GM19468 (cell line): ENCODE results near the gene TBC1D3B.
"Not testable (repeated sequence)": the region's sequence is repeated elsewhere in the genome, so short reads cannot be mapped to it uniquely, and the experiment has no call there.

Source experiments
- ATAC-seq: cut with Tn5 transposase; IDR thresholded peaks from one replicate; pipeline ENCODE4 v1.9.1; 2021; ENCODE audit warnings: mild to moderate bottlenecking, moderate library complexity, moderate number of reproducible peaks; ENCODE audit not compliant: unreplicated experiment; ENCODE audit errors: extremely low read depth

The TBC1D3B gene

GRCh38 chr17:36201506-36201905 is 25.1 kb upstream of the TBC1D3B start:
- ATAC-seq, result not testable (repeated sequence)

- not testable (repeated sequence) for ATAC-seq
Measured at GRCh38 chr17:36201102-36201501, 24.7 kb upstream of the TBC1D3B start.

DNA sequence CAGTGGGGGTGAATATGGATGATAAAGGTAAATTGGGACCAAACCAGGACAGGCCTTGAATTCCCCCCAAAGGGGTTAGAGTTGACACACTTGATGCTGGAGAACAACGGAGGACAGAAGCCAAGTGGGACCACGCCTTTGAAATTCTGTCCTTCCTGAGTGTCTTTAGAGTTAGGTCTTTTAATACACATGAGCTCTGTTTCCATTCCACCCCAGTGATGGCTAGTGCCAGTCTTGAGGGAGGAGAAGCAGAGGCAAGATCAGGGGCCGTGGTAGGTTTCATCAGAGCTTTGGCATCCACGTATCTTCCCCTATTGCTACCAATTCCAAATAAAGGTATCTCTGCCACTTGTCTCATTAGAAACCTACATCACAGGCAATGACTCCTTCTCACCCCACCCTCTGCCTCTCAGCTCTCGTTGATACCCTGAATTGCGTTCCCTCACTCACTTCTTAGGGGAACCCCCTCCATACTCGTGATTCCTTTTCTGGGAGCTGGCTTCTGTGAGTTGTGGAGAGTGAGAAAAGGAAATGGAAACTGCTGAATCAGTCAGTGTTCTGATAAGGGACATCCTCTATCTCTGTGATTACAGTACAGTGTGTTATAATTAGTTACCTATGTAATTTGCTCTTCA is 22.5 kb upstream of the TBC1D3B start:
- ATAC-seq, result no peak

DNA sequence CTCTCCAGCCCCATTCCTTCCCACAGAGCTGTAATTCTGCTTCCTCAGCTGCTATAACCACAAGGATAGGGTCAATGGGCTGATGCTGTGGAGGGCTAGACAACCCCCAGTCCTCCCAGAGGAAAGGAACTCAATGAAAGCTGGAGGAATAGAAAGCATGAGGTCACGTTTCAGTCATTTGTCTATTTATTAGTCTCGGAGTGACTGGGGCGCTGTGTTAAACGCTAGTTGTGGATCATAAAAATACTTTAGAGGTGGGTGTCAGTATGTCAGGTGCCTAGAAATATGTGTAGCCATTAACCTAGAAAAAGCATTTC is 20.9 kb upstream of the TBC1D3B start:
- no peak for ATAC-seq

DNA sequence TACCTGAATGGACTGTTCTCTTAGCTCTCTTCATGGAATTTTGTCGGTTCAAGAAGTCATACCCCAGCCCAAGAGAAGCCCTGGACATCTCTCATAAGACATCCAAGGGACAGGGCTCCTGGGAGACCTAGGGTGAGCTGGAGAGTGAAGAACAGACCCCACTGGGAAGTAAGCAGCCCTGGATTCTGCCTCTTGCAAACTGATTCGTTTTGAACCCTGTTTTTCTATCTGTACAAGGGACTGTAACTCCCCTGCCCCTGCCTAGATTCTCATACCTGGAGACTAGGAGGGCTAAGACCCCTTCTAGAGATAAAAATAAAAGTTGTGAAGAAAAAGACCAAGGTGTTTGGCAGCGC is 19.7 kb upstream of the TBC1D3B start:
- ATAC-seq, result no peak

- ATAC-seq, result no peak
Measured at GRCh38 chr17:36195434-36196130, 19.1 kb upstream of the TBC1D3B start.

GRCh38 chr17:36194832-36195433 is 18.5 kb upstream of the TBC1D3B start:
- ATAC-seq, result not testable (repeated sequence)

DNA sequence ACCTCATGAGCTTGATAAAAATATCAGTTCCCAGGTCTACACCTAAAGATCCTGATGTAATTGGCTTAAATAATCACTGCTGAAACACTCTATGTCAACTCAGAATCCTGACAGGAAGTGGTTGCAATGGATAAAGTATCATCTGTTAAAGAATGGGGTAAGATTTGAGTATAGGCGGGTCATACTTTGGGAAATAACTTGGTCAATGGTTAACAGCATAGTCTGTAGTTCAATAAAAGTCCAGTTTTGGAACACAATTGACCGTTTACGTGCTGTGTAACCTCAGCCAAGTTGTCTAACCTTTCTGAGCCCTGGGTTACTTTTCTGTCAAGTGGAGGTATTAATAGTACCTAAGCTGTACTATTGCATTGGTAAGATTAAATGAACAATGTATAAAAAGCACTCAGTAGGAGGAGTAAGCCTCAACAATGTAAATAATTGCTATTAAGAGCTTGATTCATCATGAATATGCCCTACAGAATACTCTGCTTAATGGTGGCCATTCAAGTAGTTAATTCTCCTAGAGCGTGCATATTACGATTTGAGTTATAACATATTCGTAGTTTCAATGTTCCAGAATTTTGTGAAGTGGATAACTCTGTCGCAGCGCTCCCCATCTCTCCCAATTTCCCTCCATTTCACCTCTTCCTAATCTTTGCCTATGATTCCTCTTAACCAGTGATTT is 17.9 kb upstream of the TBC1D3B start:
- ATAC-seq, result not testable (repeated sequence)

- no peak for ATAC-seq
Measured at GRCh38 chr17:36193216-36193775, 16.9 kb upstream of the TBC1D3B start.

DNA sequence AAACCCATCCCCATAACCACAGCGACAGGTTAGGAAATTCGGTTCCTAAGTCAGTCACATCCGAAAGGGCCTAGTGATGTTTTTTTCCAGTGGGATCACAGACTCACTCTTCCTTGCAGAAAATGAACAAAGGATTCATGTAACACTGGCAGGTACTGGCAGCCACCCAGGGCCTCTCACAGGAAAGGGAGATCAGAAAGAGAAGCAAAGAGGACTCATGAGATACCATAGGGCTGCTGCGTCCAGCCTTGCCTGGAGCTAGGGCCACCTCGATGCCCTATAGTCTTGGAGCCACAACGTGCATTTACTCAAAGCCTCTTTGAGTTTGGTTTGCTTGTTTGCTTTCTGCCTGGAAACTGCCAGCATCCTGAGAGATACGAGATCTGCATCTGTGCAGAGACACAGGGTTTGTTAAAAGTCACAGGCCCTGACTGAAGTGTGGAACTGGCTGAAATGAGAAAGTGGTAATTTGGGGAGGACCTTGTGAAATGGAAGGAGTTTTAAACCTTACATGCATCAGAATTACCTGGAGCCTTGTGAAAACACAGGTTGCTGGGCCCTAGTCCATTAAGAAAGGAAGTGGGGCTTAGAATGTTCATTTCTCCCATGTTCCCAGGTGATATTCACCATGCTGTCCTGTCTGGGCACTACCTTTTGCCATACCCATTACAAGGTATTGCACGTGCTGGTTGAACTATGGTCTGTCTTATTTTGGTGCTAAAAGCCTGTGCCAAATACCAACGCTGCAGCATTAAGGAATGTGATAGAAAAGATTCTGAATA is 14.3 kb upstream of the TBC1D3B start:
- not testable (repeated sequence) for ATAC-seq

GRCh38 chr17:36189993-36190392 is 13.6 kb upstream of the TBC1D3B start:
- not testable (repeated sequence) for ATAC-seq

GRCh38 chr17:36188891-36189306 is 12.5 kb upstream of the TBC1D3B start:
- ATAC-seq, result no peak

DNA sequence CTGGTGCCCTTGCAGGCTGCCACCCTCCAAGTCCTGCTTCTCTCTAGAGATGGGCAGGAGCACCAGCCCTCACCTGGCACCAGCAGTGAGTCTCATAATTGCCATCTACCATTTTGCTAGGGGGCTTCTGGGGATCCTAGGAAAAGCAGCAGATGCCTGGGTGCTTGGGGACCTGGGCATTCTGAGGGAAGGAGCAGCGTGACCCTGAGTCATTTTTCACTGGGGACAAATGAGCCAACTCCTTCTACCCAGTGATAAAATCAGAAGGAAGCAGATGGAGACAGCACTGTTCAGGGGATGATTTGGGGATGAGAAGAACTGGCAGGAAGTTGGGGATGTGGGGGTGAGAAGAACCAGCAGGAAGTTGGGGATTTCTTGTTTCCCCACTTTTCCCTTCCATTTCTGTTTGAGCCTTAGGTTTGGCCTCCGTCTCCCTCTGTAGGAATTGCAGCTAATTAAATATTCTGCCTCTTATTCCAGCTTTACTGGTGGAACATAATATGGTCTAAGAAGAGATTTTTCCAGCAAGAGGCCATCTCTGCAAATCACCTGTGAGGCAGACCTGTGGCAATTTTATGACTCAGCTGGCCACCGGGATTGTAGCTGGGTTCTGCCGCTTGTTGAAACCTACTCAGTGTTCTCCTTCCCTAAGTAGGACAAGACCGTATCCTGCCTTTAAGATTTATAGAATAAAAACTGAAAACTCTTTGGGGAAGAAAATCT is 11.7 kb upstream of the TBC1D3B start:
- not testable (repeated sequence) for ATAC-seq

DNA sequence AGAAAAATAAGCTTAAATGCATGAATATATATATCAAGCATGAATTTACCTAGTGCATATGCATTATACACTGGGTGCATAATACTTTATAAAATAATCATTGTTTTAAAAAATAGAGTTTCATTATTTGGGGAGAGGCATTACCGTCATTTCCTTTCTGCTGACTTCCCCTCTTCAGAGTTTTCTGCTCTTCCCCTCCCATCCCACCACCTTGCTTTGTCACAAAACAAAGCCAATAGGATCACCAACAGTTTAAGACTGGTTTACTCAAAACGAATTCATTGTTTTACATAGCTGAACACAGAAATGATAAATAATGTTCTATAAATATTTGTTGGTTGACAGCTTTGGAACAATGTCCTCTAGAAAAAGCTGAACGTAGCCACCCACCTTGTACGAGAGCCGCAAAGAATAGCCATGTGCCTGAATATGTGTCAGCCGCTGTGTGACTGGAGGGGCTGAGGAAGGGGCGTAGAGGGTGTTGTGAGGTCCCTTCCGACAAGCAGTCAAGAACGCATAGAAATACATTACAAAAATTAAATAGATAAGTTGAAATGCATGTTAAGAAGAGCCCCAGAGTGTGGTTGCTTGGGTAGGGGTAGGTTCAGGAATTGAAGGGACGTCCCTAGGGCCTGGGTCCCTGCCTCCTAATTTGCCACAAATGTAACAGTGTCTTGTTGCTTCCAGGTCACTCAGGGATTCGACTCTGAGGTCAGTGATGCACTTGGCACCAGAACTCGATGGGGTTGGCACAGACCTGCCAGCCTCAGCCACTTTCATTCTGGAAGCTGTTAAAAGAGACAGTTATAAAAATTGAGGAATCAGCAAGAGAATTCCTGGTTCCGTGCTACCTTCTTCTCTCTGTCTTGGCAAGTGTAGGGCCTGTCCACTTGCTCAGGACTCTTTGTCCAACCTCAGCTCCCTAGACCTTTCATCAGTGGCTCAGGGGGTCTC is 10.7 kb upstream of the TBC1D3B start:
- not testable (repeated sequence) for ATAC-seq

GRCh38 chr17:36185416-36185815 is 9.0 kb upstream of the TBC1D3B start:
- ATAC-seq, result no peak

GRCh38 chr17:36184023-36184765 is 7.8 kb upstream of the TBC1D3B start:
- ATAC-seq, result no peak
